ENCODE results near the gene CAND2.

The CAND2 gene

GRCh38 chr3:12796171-12797123 lies at the start of gene CAND2:
Gene CAND2, plus strand, starts transcription at chr3:12796680. Its CDS starts 41 bp downstream, at chr3:12796721.
- DNase-seq (ENCODE audit: low read depth) = no peak

DNA sequence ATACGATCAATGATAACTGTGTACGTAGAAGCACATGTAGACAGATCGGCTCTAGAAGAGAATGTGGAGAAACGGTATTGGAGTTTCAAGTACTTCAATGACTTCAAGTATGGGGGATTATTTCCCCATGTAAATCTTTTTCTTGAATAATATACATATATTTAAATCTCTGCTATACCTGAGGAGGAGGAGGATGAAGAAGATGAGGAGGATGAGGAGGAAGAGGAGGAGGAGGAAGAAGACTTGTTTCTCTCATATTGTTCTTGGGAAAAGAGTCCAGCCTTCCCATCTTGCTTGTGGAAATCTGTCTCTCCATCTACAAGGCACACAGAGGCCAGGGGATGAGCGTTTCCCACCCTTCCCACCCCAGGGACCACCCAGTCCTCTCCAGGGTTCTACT lies 48.0 kb upstream of the CAND2 start:
- no peak for DNase-seq (ENCODE audit: low read depth)

GRCh38 chr3:12750223-12750622 lies 46.3 kb upstream of the CAND2 start:
- DNase-seq (ENCODE audit: low read depth) = no peak

DNA sequence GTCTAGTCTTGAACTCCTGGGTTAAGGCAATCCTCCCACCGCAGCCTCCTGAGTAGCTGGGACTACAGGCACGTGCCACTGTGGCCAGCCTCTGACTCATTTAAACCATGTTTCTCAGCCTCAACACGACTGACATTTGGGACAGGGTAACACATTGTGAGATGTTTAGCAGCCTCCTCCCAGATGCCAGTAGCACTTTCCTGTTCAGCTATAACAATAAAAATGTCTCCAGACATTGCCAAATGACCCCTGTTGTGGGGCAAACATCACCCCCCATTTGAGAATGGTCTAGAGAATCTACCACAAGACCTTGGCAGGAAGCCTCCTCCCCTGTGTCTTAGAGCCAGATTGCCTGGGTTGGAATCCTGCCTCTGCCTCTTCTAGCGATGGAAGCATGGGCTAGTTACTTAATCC lies 45.8 kb upstream of the CAND2 start:
- no peak for DNase-seq (ENCODE audit: low read depth)

DNA sequence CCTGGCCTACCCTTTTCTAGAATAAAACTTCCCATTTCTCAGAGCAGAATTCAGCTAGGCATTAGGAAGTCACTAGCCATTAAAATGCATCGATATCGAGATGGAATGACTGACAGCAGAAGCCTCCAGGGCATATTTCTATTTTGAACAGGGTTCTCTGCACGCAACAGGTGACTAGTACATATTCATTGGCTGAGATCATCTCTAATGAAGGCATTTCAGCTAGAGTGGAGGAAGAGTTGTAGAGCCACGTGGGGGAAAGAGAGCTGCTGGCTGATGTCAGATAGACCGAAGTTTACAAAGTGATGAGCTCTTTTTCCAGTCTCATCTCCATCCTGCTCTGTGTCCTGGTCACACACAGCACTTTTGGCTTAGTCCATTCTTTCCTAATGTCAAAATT lies 44.9 kb upstream of the CAND2 start:
- DNase-seq (ENCODE audit: low read depth) = no peak

DNA sequence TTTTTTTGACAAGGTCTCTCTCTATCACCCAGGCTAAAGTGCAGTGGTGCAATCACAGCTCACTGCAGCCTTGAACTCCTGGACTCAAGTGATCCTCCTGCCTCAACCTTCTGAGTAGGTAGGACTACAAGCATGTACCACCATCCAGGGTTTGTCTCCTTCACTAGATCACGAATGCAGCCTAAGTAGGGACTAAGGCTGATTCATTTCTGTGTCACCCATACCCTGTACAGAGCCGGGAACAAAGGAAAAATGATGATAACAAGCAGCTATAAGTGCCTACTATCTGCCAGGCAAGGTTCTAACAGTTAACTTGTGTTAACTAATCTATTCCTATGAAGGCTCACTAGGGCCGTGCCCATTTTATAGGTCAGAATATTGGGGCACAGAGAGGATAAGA lies 44.4 kb upstream of the CAND2 start:
- DNase-seq (ENCODE audit: low read depth) = no peak

- no peak for DNase-seq (ENCODE audit: low read depth)
Measured at GRCh38 chr3:12752809-12753208, 43.7 kb upstream of the CAND2 start.

DNA sequence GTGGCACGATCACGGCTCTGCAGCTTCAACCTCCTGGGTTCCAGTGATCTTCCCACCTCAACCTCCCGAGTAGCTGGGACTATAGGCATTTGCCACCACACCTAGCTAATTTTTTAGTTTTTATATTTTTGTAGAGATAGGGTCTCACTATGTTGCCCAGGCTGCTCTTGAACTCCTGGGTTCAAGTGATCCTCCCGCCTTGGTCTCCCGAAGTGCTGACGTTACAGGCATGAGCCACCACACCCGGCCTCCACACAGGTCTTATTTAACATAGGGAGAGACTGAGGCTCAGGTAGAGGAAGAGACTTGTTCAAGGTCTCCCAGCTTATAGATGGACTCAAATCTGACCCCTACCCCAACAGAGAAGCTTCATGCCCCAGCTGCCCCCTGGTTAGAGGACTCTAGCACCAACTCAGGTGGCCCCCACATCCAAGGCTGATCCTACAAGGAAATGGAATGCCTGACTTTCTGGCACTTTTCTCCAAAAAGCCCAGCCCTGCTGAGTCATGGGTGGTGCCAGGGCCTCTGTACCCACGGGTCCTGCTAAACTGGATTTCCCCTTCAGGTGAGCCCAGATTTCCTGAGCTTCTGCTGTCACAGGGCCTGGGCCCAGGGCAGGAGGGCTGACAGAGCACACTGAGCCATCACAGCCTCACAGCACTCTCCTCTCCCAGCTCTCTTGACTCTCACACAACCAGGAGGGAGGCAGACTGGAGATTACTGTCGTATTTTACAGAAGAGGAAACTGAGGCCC lies 43.0 kb upstream of the CAND2 start:
- no peak for DNase-seq (ENCODE audit: low read depth)

- no peak for DNase-seq (ENCODE audit: low read depth)
Measured at GRCh38 chr3:12754313-12754712, 42.2 kb upstream of the CAND2 start.

DNA sequence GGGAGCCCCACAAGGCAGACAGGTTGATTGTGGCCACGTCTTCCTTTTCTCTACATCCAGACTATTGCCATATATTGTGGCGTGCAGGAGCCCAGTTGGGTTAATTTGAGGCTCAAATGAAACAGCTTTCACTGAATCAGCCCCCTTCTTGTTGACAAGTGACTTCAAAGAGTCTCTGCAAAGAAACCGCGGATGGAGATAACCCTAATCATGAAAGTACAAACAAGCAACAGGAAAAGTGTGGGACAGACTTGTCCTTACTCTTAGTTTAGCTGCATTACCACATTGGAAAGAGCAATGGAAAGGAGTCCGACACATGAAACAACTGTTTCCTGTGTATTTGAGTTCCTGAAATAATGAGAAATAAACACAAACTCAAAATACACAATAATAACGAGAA lies 40.7 kb upstream of the CAND2 start:
- no peak for DNase-seq (ENCODE audit: low read depth)

GRCh38 chr3:12756175-12756574 lies 40.3 kb upstream of the CAND2 start:
- no peak for DNase-seq (ENCODE audit: low read depth)

- no peak for DNase-seq (ENCODE audit: low read depth)
Measured at GRCh38 chr3:12756635-12757034, 39.8 kb upstream of the CAND2 start.

GRCh38 chr3:12758025-12758781 lies 38.3 kb upstream of the CAND2 start:
- no peak for DNase-seq (ENCODE audit: low read depth)

- DNase-seq (ENCODE audit: low read depth) = no peak
Measured at GRCh38 chr3:12759097-12759679, 37.3 kb upstream of the CAND2 start, which contains the start of gene TMEM40. Gene TMEM40, minus strand, starts transcription at chr3:12759259. Its CDS starts 9,427 bp downstream, at chr3:12749832.

DNA sequence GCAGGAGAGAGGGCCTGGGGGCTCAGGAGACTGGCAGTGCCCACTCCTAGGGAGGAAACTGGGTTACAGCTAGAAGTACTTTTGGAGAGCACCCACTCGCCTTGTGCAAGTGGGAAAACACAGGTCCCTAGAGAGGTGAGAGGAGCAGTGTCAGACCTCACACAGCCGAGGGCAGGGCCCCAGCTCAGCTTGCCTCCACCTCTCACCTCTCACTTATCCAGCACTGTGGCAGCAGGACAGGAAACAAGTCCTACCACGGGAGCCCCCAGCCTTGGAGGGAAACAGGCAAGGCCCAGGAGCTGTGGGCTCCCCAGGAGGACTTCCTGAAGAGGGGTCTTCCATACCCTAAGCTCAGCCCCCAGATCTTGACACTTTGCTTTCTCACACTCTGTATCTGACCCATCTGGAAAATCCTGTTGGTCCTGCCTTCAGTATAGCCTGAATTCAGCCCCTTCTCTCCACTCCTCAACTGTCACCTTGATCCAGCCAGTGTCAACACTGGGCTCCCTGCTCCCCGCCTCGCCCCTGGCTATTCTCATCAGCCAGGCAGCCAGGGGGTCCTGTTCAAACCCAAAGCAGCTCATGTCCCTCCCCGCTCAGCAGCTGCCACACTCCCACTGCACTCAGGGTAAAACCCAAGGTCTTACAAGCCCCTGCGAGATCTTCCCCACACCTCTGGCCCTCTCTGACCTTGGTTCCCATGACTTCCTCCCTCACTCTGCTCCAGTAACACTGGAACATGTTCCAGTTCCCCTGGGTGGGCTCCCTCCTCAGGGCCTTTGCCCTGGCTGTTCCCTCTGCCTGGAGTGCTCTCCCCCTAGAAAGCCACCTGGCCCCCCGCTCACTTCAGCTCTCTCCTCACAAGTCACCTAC lies 36.6 kb upstream of the CAND2 start:
- no peak for DNase-seq (ENCODE audit: low read depth)

DNA sequence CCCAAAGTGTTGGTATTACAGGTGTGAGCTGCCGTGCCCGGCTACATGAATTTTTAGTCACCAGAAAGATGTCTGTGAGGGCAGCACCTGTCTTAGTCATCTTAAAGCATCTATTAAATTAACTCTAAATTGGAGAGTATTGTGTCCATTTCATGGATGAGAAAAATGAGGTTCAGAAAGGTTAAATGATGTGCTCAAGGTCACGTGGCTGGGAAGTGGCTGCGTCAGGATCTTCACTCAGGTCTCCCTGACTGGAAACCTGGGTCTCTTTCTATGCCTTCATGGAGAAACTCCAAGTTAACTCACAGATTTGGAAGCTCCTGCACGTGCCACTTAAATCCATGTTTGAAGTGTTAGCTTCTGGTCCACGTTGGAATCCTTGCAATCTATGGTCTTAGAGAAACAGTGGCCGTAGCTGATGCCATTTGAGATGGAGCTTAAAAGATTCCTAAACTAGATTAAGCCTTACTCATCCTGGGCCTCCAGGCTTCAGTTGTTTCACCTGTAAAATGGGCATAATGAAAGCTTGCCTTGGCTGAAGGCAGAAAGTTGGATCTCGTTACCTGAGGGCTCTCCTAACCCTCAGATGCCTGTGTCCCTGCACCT lies 32.2 kb upstream of the CAND2 start:
- DNase-seq (ENCODE audit: low read depth) = no peak

DNA sequence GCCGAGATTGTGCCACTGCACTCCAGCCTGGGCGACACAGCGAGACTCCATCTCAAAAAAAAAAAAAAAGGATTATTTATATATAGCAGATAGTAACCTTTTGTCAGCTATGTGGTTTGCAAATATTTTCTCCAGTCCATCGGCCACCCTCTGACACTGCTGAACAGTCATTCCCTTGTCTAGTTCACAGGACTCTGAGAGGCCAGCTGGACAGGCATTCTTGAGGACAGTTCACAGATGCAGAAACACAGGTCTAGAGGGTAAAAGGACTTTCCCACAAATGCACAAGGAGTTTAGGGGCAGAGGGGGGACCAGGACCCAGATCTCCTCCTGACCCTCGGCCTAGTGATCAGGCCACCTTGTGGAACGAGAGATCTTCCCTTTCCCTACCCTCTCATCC lies 29.9 kb upstream of the CAND2 start:
- no peak for DNase-seq (ENCODE audit: low read depth)

DNA sequence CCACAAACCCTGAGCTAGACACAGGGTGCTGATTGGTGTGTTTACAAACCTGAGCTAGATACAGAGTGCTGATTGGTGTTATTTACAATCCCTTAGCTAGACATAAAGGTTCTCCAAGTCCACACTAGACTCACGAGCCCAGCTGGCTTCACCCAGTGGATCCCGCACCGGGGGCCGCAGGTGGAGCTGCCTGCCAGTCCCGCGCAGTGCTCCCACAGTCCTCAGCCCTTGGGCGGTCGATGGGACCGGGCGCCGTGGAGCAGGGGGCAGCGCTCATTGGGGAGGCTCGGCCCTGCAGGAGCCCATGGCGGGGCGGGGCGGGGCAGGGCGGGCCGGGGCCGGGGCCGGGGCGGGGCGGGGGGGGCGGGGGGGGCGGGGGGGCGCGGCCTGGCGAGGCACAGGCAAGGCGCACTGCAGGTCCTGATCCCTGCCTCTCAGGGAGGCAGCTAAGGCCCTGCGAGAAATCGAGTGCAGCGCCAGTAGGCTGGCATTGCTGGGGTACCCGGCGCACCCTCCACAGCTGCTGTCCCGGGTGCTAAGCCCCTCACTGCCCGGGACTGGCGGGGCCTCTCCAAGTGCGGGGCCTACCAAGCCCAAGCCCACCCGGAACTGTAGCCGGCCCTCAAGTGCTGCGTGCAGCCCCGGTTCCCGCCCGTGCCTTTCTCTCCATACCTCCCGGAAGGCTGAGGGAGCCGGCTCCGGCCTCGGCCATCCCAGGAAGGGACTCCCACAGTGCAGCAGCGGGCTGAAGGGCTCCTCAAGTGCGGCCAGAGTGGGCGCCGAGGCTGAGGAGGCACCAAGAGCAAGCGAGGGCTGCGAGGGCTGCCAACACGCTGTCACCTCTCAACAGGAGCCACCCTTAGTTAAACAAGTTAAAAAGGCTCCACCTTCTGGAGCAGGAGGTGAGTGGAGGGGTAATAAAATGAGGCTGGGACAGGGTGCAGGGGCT lies 27.6 kb upstream of the CAND2 start:
- DNase-seq (ENCODE audit: low read depth) = no peak

DNA sequence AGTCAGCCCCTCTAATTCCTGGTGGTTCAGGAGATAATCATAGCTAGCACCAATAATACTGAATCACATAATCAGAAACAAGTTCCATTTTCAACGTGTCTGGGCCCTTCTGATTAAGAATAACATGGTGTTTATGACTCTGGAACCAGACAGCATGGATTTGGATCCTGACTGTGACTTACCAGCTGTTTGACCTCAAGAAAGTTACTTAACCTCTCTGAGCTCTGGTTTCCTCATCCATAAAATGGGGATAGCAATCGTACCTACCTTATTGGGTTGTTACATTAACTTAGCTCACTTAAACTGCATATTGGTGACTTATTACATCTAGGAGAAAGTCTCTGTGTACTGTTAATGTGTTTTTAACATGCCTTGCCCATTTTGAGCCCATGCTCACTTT lies 26.7 kb upstream of the CAND2 start:
- DNase-seq (ENCODE audit: low read depth) = no peak

Data from stimulated activated CD8-positive, alpha-beta memory T cell treated with anti-CD3 and anti-CD28 coated beads, Interleukin-7, amount 100 ng/mL, for 24 hours (primary cell).